DOHH2 (cell line): Measurements from ENCODE around the gene SGMS2.

Experiments
- H3F3A ChIP-seq: fragments of 200-600 bp; sonication (generic), shearing (Covaris generic); 2 replicates; pipeline ENCODE4 v1.6.0; 2016; ENCODE audit warnings: antibody characterized with exemption, mild to moderate bottlenecking; ENCODE audit not compliant: control insufficient read depth, insufficient read depth
- H3K27ac ChIP-seq: fragments of 200-600 bp; sonication (generic); 2 replicates; pipeline ENCODE4 v1.5.1; 2014; ENCODE audit warnings: low read depth, mild to moderate bottlenecking, low read length, moderate library complexity
- H3K27me3 ChIP-seq: fragments of 200-600 bp; sonication (generic); 2 replicates; pipeline ENCODE4 v1.6.1; 2014; ENCODE audit warnings: mild to moderate bottlenecking, low read length, mixed read lengths; ENCODE audit not compliant: control insufficient read depth
- H3K36me3 ChIP-seq: fragments of 200-600 bp; sonication (generic); 2 replicates; pipeline ENCODE4 v1.6.1; 2014; ENCODE audit warnings: mild to moderate bottlenecking, low read length, moderate library complexity, mixed read lengths; ENCODE audit not compliant: control insufficient read depth
- H3K4me1 ChIP-seq: fragments of 200-600 bp; sonication (generic); 2 replicates; pipeline ENCODE4 v1.6.1; 2014; ENCODE audit warnings: mild to moderate bottlenecking, low read length, mixed read lengths; ENCODE audit not compliant: control insufficient read depth
- H3K4me2 ChIP-seq: fragments of 200-600 bp; sonication (generic); 2 replicates; pipeline ENCODE4 v1.6.0; 2014; ENCODE audit warnings: mild to moderate bottlenecking, low read length, moderate library complexity
- H3K4me3 ChIP-seq: fragments of 200-600 bp; sonication (generic); 2 replicates; pipeline ENCODE4 v1.5.1; 2014; ENCODE audit warnings: mild to moderate bottlenecking, low read length, mixed read lengths
- H3K79me2 ChIP-seq: fragments of 200-600 bp; sonication (generic); 2 replicates; pipeline ENCODE4 v1.6.1; 2014; ENCODE audit warnings: mild to moderate bottlenecking, low read length, mixed read lengths; ENCODE audit not compliant: control insufficient read depth
- H3K9me2 ChIP-seq: fragments of 200-600 bp; sonication (generic); replicated peaks from 2 replicates; pipeline ENCODE4 v1.6.1; 2014; ENCODE audit warnings: mild to moderate bottlenecking, low read length, mixed read lengths; ENCODE audit not compliant: control insufficient read depth
- H3K9me3 ChIP-seq: fragments of 200-600 bp; sonication (generic); 2 replicates; pipeline ENCODE4 v1.6.1; 2014; ENCODE audit warnings: antibody characterized with exemption, low read length, mixed read lengths; ENCODE audit not compliant: control insufficient read depth, insufficient read depth
- H4K20me1 ChIP-seq: fragments of 200-600 bp; sonication (generic); 2 replicates; pipeline ENCODE4 v1.6.0; 2014; ENCODE audit warnings: low read depth, mild to moderate bottlenecking, antibody characterized with exemption, low read length, moderate library complexity; ENCODE audit not compliant: control insufficient read depth, insufficient read depth
- EZH2phosphoT487 ChIP-seq: fragments of 200-600 bp; sonication (generic); IDR thresholded peaks from 2 replicates; pipeline ENCODE4 v1.6.1; 2017; ENCODE audit warnings: borderline replicate concordance, mild to moderate bottlenecking, antibody characterized with exemption, low read length, moderate library complexity, mixed read lengths
- TF ChIP-seq, protein P1 (sequence below): fragments of 200-600 bp; sonication (generic); IDR thresholded peaks from one replicate; pipeline ENCODE4 v1.5.1; 2014; ENCODE audit warnings: antibody characterized with exemption, mild to moderate bottlenecking, low read depth, low read length; ENCODE audit not compliant: poor library complexity, severe bottlenecking

The SGMS2 gene

DNA sequence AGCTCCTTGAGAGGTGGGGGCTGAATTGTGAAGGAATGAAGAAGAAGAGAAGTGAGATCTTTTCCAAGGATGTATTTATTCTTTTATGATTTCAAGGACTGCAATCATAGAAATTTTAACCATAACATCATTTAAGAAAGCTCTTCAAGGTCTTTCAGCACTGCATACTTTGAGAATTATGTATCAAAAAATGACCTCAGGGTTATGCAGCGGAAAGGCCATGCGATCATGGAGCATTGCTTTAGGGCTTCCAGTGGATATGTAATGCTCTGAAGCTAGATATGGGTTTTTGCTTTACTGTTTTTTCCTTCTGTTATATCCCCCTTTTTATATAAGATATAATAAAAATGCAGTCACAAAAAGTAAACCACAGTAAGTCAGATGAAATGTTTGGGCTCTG, 38.7 kb downstream of the SGMS2 start:
- Histone ChIP-seq H3K27ac (no peak overlapping the region), H3F3A (no peaks in the 10 kb centered on the region), H3K9me2 (no peaks in the 10 kb centered on the region), H4K20me1 (no peaks in the 10 kb centered on the region), H3K27me3 (no peaks in the 10 kb centered on the region), H3K4me3 (no peak overlapping the region), H3K9me3 (no peaks in the 10 kb centered on the region), H3K4me2 (no peak overlapping the region), H3K36me3 (no peaks in the 10 kb centered on the region), H3K4me1 (no peaks in the 10 kb centered on the region), H3K79me2 (no peaks in the 10 kb centered on the region)
- TF ChIP-seq, protein P1, sequence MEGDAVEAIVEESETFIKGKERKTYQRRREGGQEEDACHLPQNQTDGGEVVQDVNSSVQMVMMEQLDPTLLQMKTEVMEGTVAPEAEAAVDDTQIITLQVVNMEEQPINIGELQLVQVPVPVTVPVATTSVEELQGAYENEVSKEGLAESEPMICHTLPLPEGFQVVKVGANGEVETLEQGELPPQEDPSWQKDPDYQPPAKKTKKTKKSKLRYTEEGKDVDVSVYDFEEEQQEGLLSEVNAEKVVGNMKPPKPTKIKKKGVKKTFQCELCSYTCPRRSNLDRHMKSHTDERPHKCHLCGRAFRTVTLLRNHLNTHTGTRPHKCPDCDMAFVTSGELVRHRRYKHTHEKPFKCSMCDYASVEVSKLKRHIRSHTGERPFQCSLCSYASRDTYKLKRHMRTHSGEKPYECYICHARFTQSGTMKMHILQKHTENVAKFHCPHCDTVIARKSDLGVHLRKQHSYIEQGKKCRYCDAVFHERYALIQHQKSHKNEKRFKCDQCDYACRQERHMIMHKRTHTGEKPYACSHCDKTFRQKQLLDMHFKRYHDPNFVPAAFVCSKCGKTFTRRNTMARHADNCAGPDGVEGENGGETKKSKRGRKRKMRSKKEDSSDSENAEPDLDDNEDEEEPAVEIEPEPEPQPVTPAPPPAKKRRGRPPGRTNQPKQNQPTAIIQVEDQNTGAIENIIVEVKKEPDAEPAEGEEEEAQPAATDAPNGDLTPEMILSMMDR = no peak
- TF ChIP-seq EZH2phosphoT487 = no peak

DNA sequence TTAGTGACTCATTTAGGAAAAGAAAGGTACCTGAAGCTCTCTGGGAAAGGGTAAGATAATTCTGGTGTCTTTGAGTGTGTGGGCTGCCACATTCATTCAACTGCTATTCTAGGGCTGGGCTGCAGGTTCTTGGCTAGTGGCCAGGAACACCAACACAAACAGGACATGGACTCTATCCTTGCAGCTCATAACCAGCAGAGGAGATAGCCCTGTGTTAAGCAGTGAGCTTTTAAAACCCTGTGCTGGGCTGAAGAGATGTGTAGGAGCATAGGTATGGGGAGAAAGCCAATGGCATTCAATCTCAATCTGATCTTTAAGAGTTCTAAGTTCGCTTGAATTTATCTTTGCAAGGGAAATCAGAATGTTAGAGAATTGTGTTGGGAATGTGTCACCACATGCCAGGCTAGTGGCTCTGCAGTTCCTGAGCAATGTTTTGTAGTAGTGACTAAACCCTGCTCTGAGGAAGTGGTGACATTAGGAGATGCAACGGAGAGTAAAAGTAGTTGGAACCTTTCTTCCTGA, 39.2 kb downstream of the SGMS2 start:
- no peak overlapping the region for H3K27ac ChIP-seq
- H3K27me3 ChIP-seq = no peaks in the 10 kb centered on the region
- no peak for TF ChIP-seq EZH2phosphoT487
- TF ChIP-seq, protein P1 = no peak
- H3K9me3 ChIP-seq = no peaks in the 10 kb centered on the region
- H3K36me3 ChIP-seq = no peaks in the 10 kb centered on the region
- H3K79me2 ChIP-seq = no peaks in the 10 kb centered on the region
- no peak overlapping the region for H3K4me2 ChIP-seq
- H3F3A ChIP-seq = no peaks in the 10 kb centered on the region
- no peak overlapping the region for H3K4me3 ChIP-seq
- H3K4me1 ChIP-seq = no peaks in the 10 kb centered on the region
- H3K9me2 ChIP-seq = no peaks in the 10 kb centered on the region
- no peaks in the 10 kb centered on the region for H4K20me1 ChIP-seq

GRCh38 chr4:107866726-107867125, 42.0 kb downstream of the SGMS2 start:
- H3K9me2 ChIP-seq = no peaks in the 10 kb centered on the region
- no peaks in the 10 kb centered on the region for H3K36me3 ChIP-seq
- H3K79me2 ChIP-seq = no peaks in the 10 kb centered on the region
- no peak overlapping the region for H3K4me3 ChIP-seq
- H3K4me2 ChIP-seq = no peak overlapping the region
- no peaks in the 10 kb centered on the region for H3K27me3 ChIP-seq
- TF ChIP-seq, protein P1 = no peak
- no peak for TF ChIP-seq EZH2phosphoT487
- no peaks in the 10 kb centered on the region for H3K4me1 ChIP-seq
- no peaks in the 10 kb centered on the region for H4K20me1 ChIP-seq
- no peaks in the 10 kb centered on the region for H3F3A ChIP-seq
- no peaks in the 10 kb centered on the region for H3K9me3 ChIP-seq
- H3K27ac ChIP-seq = no peak overlapping the region

DNA sequence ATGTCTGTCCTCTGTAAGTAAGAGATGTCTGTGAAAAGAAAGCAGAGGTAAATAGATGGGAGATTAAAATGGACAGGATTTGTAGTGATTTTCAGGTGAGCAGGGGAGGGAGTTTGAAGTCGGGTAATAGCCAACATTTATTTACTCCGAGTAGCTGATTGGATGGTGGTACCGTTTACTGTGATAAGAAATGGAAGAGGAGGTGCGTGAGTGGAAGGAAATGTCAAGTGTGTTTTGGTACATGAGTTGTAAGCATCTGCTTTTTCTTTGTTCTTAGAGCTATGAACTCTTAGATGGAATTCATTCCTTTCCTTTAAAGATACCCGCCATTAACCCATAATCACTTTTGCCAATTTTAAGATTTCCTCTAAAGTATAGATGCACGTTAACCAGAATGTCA, 45.5 kb downstream of the SGMS2 start:
- H3F3A ChIP-seq = no peaks in the 10 kb centered on the region
- no peaks in the 10 kb centered on the region for H3K9me2 ChIP-seq
- no peaks in the 10 kb centered on the region for H3K4me1 ChIP-seq
- H3K9me3 ChIP-seq = no peaks in the 10 kb centered on the region
- H3K36me3 ChIP-seq = no peaks in the 10 kb centered on the region
- no peaks in the 10 kb centered on the region for H4K20me1 ChIP-seq
- H3K27ac ChIP-seq = no peak overlapping the region
- no peak overlapping the region for H3K4me2 ChIP-seq
- H3K27me3 ChIP-seq = no peaks in the 10 kb centered on the region
- H3K79me2 ChIP-seq = no peaks in the 10 kb centered on the region
- H3K4me3 ChIP-seq = no peak overlapping the region
- TF ChIP-seq, protein P1 = no peak
